Endothelial cell of umbilical vein (primary cell): ENCODE results near the gene DIAPH2. TPM values are rescaled to one million over a fixed set of nuclear protein-coding genes. Genes with fewer than 3 reads are reported as not detected.

Experiments used
- BruUV-seq: library from RNA; stranded (reverse); fragments of 400-500 nt; replicated peaks from 2 replicates; lab custom pipeline; 2021; lab: Mats Ljungman, UMichigan
- CTCF ChIA-PET: fragments of 300-600, 350-600 bp; sonication (Branson Sonifier 250); formaldehyde crosslinking; loops from one replicate; lab custom pipeline; 2021; ENCODE audit warnings: antibody characterized with exemption, inconsistent platforms; lab: Charles Lee
- POLR2A ChIA-PET: fragments of 300-600, 350-600 bp; sonication (Branson Sonifier 250); formaldehyde crosslinking; loops from one replicate; lab custom pipeline; 2021; ENCODE audit warnings: antibody characterized with exemption, inconsistent platforms; lab: Charles Lee
- DNase-seq: peaks from one replicate; pipeline ENCODE4 v3.0.0-alpha.2; 2011; ENCODE audit warnings: low read depth, low spot score
- FAIRE-seq: peaks from 2 replicates; lab custom pipeline; 2011; peaks lifted over from hg19 to GRCh38; lab: Jason Lieb, UNC
- H2AFZ ChIP-seq: 2 replicates; pipeline ENCODE4 v1.6.0; 2012; ENCODE audit warnings: low read depth, low read length, control low read depth, inconsistent platforms
- H3K27ac ChIP-seq: 2 replicates; pipeline ENCODE4 v1.5.1; 2011; ENCODE audit warnings: low read depth, mild to moderate bottlenecking, control low read depth, low read length, moderate library complexity; ENCODE audit not compliant: insufficient read depth
- H3K27me3 ChIP-seq, 2 experiments: 2 replicates each; pipeline versions ENCODE4 v1.6.0 to v1.6.1; 2011; ENCODE audit warnings: low read length in 2 of 2, mixed read lengths in 1 of 2; ENCODE audit not compliant: control insufficient read depth in 2 of 2, insufficient read depth in 2 of 2
- H3K36me3 ChIP-seq, 2 experiments: 2 replicates in 1 of 2; 3 replicates in 1 of 2; pipeline ENCODE4 v1.5.1; 2011; ENCODE audit warnings: low read length in 2 of 2, mild to moderate bottlenecking in 1 of 2, moderate library complexity in 1 of 2; ENCODE audit not compliant: control insufficient read depth in 2 of 2, insufficient read depth in 2 of 2; ENCODE audit errors: extremely low read depth in 1 of 2
- H3K4me1 ChIP-seq: 3 replicates; pipeline ENCODE4 v1.5.1; 2011; ENCODE audit warnings: mild to moderate bottlenecking, low read length; ENCODE audit not compliant: control insufficient read depth, insufficient read depth; ENCODE audit errors: extremely low read depth
- H3K4me2 ChIP-seq: 2 replicates; pipeline ENCODE4 v1.6.1; 2011; ENCODE audit warnings: low read length, control low read depth, mixed read lengths; ENCODE audit not compliant: insufficient read depth
- H3K4me3 ChIP-seq, 3 experiments: fragments of 200-600 bp in 1 of 3; sonication (generic), shearing (Covaris generic) in 1 of 3; replicated peaks in 1 of 3; 2 replicates each; pipeline ENCODE4 v1.5.1; 2011 to 2016; ENCODE audit warnings: control low read depth in 3 of 3, low read length in 3 of 3, mild to moderate bottlenecking in 2 of 3, inconsistent platforms in 1 of 3, low read depth in 1 of 3, moderate library complexity in 1 of 3; ENCODE audit not compliant: insufficient read depth in 1 of 3
- H3K79me2 ChIP-seq: 2 replicates; pipeline ENCODE4 v1.6.0; 2012; ENCODE audit warnings: low read length, inconsistent platforms; ENCODE audit not compliant: control insufficient read depth, insufficient read depth
- H3K9ac ChIP-seq: replicated peaks from 2 replicates; pipeline ENCODE3; 2011; ENCODE audit warnings: low read length, control low read depth; ENCODE audit not compliant: insufficient read depth; ENCODE audit errors: extremely low read depth
- H3K9me1 ChIP-seq: replicated peaks from 3 replicates; pipeline ENCODE4 v1.6.0; 2011; ENCODE audit warnings: mild to moderate bottlenecking, low read length; ENCODE audit not compliant: control insufficient read depth, insufficient read depth; ENCODE audit errors: extremely low read depth
- H3K9me3 ChIP-seq: replicated peaks from 2 replicates; pipeline ENCODE4 v1.5.1; 2012; ENCODE audit warnings: low read length, inconsistent platforms; ENCODE audit not compliant: control insufficient read depth, insufficient read depth
- H4K20me1 ChIP-seq: replicated peaks from 2 replicates; pipeline ENCODE3; 2011; ENCODE audit warnings: mild to moderate bottlenecking, low read length; ENCODE audit not compliant: control insufficient read depth, insufficient read depth; ENCODE audit errors: extremely low read depth
- CTCF ChIP-seq, 2 donors: IDR thresholded peaks; 1 replicate in 1 of 2; 2 replicates in 1 of 2; pipeline ENCODE4 v1.5.1; 2011; ENCODE audit warnings: low read length in 2 of 2, mild to moderate bottlenecking in 2 of 2, moderate library complexity in 2 of 2, control low read depth in 1 of 2, inconsistent platforms in 1 of 2, low read depth in 1 of 2; ENCODE audit not compliant: insufficient read depth in 1 of 2; ENCODE audit errors: extremely low read depth in 1 of 2
- EZH2 ChIP-seq: IDR thresholded peaks from 2 replicates; pipeline ENCODE4 v1.6.1; 2012; ENCODE audit warnings: borderline replicate concordance, low read depth, mild to moderate bottlenecking, moderate library complexity, low read length, inconsistent platforms; ENCODE audit not compliant: severe bottlenecking
- FOS ChIP-seq: IDR thresholded peaks from 2 replicates; pipeline ENCODE4 v1.6.1; 2011; ENCODE audit warnings: mild to moderate bottlenecking, low read length, moderate library complexity, borderline replicate concordance; ENCODE audit not compliant: insufficient read depth
- JUN ChIP-seq: IDR thresholded peaks from 2 replicates; pipeline ENCODE4 v1.6.1; 2011; ENCODE audit warnings: borderline replicate concordance, low read depth; ENCODE audit not compliant: insufficient read length, insufficient read depth
- MYC ChIP-seq: IDR thresholded peaks from one replicate; pipeline ENCODE4 v1.6.1; 2011; ENCODE audit warnings: mild to moderate bottlenecking, low read depth, low read length
- POLR2A ChIP-seq: IDR thresholded peaks from 2 replicates; pipeline ENCODE4 v1.6.1; 2012; ENCODE audit warnings: low read depth, mild to moderate bottlenecking, control low read depth, low read length
- POLR2AphosphoS5 ChIP-seq: IDR thresholded peaks from 2 replicates; pipeline ENCODE4 v1.6.1; 2012; ENCODE audit warnings: low read depth, mild to moderate bottlenecking, control low read depth, low read length, moderate library complexity; ENCODE audit not compliant: insufficient read depth
- dilution Hi-C: fragments of 300-500 bp; cut with MboI; formaldehyde crosslinking; loops from one replicate; pipeline ENCODE4 v1.15.0; 2019; ENCODE audit warnings: low sequenced_read_pairs; ENCODE audit not compliant: extremely low pct_ligation_motif_present
- intact Hi-C: fragments of 100-400 bp; cut with micrococcal nuclease; formaldehyde crosslinking; loops from one replicate; pipeline ENCODE4 v1.10.0; 2022
- polyA plus RNA-seq, 4 experiments: library from polyadenylated mRNA; depleted of rRNA in 3 of 4; stranded (reverse) in 3 of 4; unstranded in 1 of 4; fragments of >200 nt; gene quantifications; 2 replicates each; pipeline versions ENCODE4 v1.2.1 to v1.2.3, GENCODE V29; 2011 to 2012; ENCODE audit warnings: missing spikeins in 1 of 4
- total RNA-seq: library from RNA; stranded (reverse); gene quantifications from 2 replicates; pipeline ENCODE4 v1.2.3, GENCODE V29; 2021

The DIAPH2 gene
- total and polyA plus RNA-seq, 2 donors (not counting 3 experiments of a cell fraction or from before 2014, with no cell fraction given), result 3.0 to 30.0 TPM

GRCh38 chrX:97224148-97224547 lies 539.5 kb downstream of the DIAPH2 start:
- H3K27me3 ChIP-seq, result no peaks in the 10 kb centered on the region
- H3K4me2 ChIP-seq, result no peak overlapping the region
- no TSS peak for BruUV-seq
- DNase-seq, result no peak
- H2AFZ ChIP-seq, result no peak overlapping the region
- dilution Hi-C loops, result no loop called here
- peak; percentile 38 for FAIRE-seq
- ChIA-PET POLR2A (no interaction called here), CTCF (no interaction called here)
- H3K36me3 ChIP-seq, result no peaks in the 10 kb centered on the region
- intact Hi-C loops, result no loop called here
- no peaks in the 10 kb centered on the region for H3K79me2 ChIP-seq
- H3K9me1 ChIP-seq, result no peaks in the 10 kb centered on the region
- no peaks in the 10 kb centered on the region for H3K4me1 ChIP-seq
- H3K9ac ChIP-seq, result no peak overlapping the region
- no peaks in the 10 kb centered on the region for H3K9me3 ChIP-seq
- TF ChIP-seq EZH2 (no peak), JUN (no peak), CTCF (IDR thresholded peaks at IDR 0.05; ENCODE audit: extremely low read depth in 1 of 2, insufficient read depth in 1 of 2, low read depth in 1 of 2, low read length in 2 of 2) (no peak)
- no peaks in the 10 kb centered on the region for H4K20me1 ChIP-seq
- H3K27ac ChIP-seq, result no peak overlapping the region
- no peak overlapping the region for H3K4me3 ChIP-seq

GRCh38 chrX:97229318-97229717 lies 544.7 kb downstream of the DIAPH2 start:
- dilution Hi-C loops (no loop called here), intact Hi-C loops (no loop called here)
- H2AFZ ChIP-seq, result no peak overlapping the region
- no TSS peak for BruUV-seq
- H3K27ac ChIP-seq, result no peak overlapping the region
- TF ChIP-seq EZH2 (no peak), POLR2A (no peak), MYC (no peak), POLR2AphosphoS5 (no peak), JUN (no peak), FOS (no peak)
- no peaks in the 10 kb centered on the region for H3K79me2 ChIP-seq
- no peaks in the 10 kb centered on the region for H3K9me1 ChIP-seq
- no peaks in the 10 kb centered on the region for H3K36me3 ChIP-seq
- no peak overlapping the region for H3K9ac ChIP-seq
- H3K4me2 ChIP-seq, result no peak overlapping the region
- H3K4me3 ChIP-seq, result no peak overlapping the region
- CTCF ChIA-PET, result no interaction called here
- no peaks in the 10 kb centered on the region for H3K27me3 ChIP-seq
- no peaks in the 10 kb centered on the region for H3K9me3 ChIP-seq
- POLR2A ChIA-PET, result no interaction called here
- no peak for FAIRE-seq
- H4K20me1 ChIP-seq, result no peaks in the 10 kb centered on the region
- H3K4me1 ChIP-seq, result no peaks in the 10 kb centered on the region
- no peak for DNase-seq
